NOMO-1 treated with dmso at 0.1 percent for 144 hours (cell line): ENCODE data around the gene FLCN.

Experiments used
- DNase-seq: peaks from one replicate; lab custom pipeline; 2025; ENCODE audit not compliant: unreplicated experiment; lab: John Stamatoyannopoulos, UW

Gene FLCN

GRCh38 chr17:17170346-17170985, 66.5 kb downstream of the FLCN start:
- no peak for DNase-seq

- DNase-seq = no peak
These were observed 67.6 kb downstream of the FLCN start for GRCh38 chr17:17169396-17169795.

GRCh38 chr17:17168401-17168800, 68.6 kb downstream of the FLCN start:
- no peak for DNase-seq

GRCh38 chr17:17167986-17168385, 69.0 kb downstream of the FLCN start:
- no peak for DNase-seq

- no peak for DNase-seq
These were observed 69.6 kb downstream of the FLCN start for GRCh38 chr17:17167356-17167755.

GRCh38 chr17:17166446-17166845, 70.5 kb downstream of the FLCN start:
- no peak for DNase-seq

GRCh38 chr17:17165666-17166308, 71.2 kb downstream of the FLCN start:
- no peak for DNase-seq

GRCh38 chr17:17164676-17165075, 72.3 kb downstream of the FLCN start:
- no peak for DNase-seq

- no peak for DNase-seq
These were observed 72.8 kb downstream of the FLCN start for GRCh38 chr17:17164156-17164555.
